ENCODE data around the gene NUDT19.

NUDT19 gene

GRCh38 chr19:32744555-32745325 lies 53.1 kb downstream of the NUDT19 start:
- TF ChIP-seq GATA3 (IDR thresholded peaks at IDR 0.05; ENCODE audit: low read depth, low read length) (no peak), GATA2 (IDR thresholded peaks at IDR 0.05; ENCODE audit: low read depth, low read length) (no peak)

- TF ChIP-seq GATA3 (IDR thresholded peaks at IDR 0.05; ENCODE audit: low read depth, low read length) (no peak), GATA2 (IDR thresholded peaks at IDR 0.05; ENCODE audit: low read depth, low read length) (no peak)
Observed at GRCh38 chr19:32748497-32748896, 56.9 kb downstream of the NUDT19 start.

GRCh38 chr19:32748948-32749347 lies 57.3 kb downstream of the NUDT19 start:
- TF ChIP-seq GATA2 (IDR thresholded peaks at IDR 0.05; ENCODE audit: low read depth, low read length) (no peak), GATA3 (IDR thresholded peaks at IDR 0.05; ENCODE audit: low read depth, low read length) (no peak)

GRCh38 chr19:32749361-32749760 lies 57.7 kb downstream of the NUDT19 start:
- TF ChIP-seq GATA3 (IDR thresholded peaks at IDR 0.05; ENCODE audit: low read depth, low read length): no peak
- no peak for TF ChIP-seq GATA2 (IDR thresholded peaks at IDR 0.05; ENCODE audit: low read depth, low read length)

- TF ChIP-seq GATA2 (IDR thresholded peaks at IDR 0.05; ENCODE audit: low read depth, low read length) (no peak), GATA3 (IDR thresholded peaks at IDR 0.05; ENCODE audit: low read depth, low read length) (no peak)
Observed at GRCh38 chr19:32750441-32751055, 58.9 kb downstream of the NUDT19 start.

GRCh38 chr19:32751066-32751465 lies 59.4 kb downstream of the NUDT19 start:
- no peak for TF ChIP-seq GATA3 (IDR thresholded peaks at IDR 0.05; ENCODE audit: low read depth, low read length)

GRCh38 chr19:32757189-32757588 lies 65.6 kb downstream of the NUDT19 start:
- TF ChIP-seq GATA3 (IDR thresholded peaks at IDR 0.05; ENCODE audit: low read depth, low read length) (no peak), GATA2 (IDR thresholded peaks at IDR 0.05; ENCODE audit: low read depth, low read length) (no peak)

Measured in SH-SY5Y (cell line).